Activated CD8-positive, alpha-beta memory T cell treated with anti-CD3 and anti-CD28 coated beads, Interleukin-2, amount 50 U/mL, for 24 hours (primary cell): ENCODE measurements around the gene ATP23.
A peak's percentile ranks its signal among the peaks of the same experiment; 100 is the strongest.

Source experiments
- DNase-seq: peaks from one replicate; pipeline ENCODE4 v3.0.0-alpha.2; 2020; ENCODE audit errors: extremely low read depth

ATP23 gene

DNA sequence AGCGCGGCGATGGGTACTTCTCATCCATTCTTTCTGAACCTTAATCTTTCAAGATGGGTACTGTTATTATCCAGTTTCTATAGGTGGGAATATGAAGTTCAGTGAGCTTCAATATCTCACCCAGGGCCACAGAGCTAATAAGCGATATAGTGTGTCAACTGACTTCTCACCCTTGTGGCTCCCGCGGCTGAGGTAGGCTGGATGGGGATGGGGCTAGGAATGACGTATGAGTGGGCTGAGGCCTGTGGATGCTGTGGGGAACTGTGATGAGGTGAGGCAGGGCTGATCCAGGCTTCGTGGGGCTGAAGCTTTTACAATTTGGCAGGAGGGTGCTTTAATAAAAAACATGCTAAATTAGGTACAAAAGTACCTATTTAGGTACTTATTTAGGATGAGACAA, 32.9 kb upstream of the ATP23 start:
- DNase-seq = no peak

DNA sequence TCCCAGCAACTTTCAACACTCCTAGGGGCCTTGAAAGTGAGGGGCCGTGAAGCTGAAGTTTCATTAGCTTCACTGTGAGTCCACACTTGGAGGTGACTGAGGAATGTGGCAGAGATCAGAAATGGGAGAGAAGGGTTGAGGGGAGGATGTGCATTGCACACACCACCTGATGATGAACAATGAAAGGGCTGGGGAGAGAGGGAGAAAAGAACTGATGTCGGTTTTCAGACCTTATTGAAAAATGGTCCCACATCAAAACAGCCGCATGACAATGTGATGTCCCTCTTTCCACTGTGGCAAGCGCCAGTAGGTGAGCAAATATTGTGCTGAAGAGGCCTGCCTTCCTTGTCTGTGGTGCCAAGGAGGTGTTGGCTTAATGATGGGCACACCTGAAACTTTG, 32.3 kb upstream of the ATP23 start:
- no peak for DNase-seq

DNA sequence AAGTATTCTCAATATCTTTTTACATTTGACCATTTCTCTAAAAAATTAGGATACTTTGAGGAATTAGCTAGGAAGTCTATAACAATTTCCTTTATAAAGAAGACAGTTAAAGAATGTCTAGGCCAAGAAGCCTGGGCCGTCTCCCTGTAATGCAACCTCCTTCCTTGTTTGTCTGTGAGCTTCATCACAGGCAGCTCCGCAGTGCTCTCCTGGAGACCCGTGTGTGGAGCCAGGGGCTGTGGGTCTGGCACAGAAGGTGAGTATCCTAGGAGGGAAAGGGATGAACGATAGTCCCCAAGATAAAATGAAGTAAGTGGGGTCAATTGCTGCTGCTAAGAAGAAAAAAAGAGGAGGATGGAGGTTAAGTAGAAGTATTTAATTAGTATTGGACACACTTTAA, 31.8 kb upstream of the ATP23 start:
- no peak for DNase-seq

DNA sequence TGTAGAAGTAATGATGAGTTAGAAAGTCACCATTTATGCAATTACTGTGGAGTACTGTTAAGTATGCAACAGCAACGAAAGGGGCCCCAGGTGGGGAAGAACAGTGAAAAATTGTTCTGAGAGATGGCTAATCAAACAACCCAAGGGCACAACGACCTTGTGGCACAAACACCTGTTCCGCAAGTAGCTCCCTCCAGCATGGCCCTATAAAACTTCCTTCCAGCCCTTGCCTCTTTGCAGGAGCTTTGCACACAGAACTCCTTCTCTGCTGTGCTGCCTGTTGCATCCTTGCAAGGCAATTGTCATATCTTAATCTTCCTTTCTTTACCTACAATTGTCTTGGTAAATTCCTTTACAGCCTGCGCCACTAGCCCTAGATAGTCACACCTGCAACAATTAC, 23.2 kb upstream of the ATP23 start:
- DNase-seq = no peak

DNA sequence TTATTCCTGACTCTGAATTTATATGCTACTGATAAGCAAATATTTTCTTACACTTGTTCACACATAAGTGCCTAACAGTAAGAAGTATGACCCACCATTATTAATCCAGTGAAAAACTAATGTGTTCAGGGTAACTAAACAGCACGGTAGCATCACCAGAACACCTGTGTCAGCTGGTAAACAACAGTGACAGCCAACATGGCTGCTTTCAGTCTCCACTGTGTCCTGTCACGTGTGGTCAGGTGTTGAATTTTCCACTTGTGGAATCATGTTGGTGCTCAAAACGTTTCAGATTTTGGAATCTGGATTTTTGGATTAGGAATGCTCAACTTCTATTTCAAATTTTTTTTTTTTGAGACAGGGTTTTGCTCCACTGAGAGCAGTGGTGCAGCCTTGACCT, 14.3 kb upstream of the ATP23 start:
- no peak for DNase-seq

DNA sequence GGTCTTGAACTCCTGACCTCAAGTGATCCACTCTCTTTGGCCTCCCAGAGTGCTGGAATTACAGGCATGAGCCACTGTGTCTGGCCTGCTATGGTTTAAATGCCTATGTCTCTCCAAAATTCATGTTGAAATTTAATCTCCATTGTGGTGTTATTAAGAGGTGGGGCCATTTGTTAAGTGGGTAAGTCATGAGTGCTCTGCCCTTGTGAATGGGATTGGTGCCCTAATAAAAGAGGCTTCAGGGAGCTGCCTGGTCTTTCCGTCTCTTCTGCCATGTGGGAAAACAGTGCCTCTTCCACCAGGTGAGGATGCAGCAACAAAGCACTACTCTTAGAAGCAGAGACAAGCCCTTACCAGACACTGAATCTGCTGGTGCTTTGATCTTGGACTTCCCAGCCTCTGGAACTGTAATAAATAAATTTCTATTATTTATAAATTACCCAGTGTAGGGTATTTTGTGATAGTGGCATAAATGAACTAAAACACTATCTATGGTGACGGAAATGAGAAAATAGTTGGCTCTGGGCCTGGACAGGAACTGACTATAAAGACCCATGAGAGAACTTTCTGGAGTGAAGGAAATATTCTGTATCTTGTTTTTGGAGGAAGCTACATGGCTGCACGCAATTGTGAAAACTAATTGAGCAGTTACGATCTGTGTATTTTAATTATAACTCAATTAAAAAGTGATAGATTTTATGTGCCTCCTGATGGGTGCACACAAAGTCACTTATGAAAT, 12.1 kb upstream of the ATP23 start:
- DNase-seq = no peak

DNA sequence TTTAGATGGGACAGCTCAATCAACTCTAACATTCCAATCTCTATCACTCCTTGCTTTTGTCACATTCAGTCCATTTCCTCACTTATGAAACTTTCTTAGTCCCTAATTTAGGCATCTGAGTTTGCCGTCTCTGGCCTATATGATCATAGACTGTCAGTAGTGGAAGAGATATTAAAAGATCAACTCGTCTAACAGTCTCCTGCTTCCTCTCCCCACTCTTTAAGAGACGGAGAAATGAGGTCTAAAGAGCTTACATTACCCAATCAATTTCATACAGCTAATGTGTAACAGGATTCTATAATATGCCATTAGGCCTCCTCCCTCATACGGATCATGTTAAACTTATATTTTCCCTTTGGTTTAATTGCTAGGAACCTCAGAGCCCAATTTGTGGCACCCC, 6.5 kb upstream of the ATP23 start:
- DNase-seq = no peak

DNA sequence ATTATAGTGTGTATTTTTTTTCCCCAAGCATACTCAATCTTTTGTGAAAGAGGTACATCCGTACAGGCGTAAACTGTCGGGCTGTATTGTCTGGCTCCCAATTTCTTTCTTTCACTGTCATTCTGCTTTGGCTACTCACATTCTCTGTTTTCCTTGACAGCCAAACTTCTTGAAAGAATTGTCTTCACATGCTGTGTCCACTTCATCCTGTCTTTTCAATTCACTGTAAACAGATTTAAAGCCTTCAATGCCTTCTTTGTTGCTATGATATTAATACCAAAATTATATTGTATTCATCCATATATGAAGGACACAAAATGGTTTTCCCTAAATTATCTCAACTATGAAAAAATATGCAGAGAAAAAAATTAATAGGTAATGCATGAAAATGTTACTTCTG, 6.0 kb upstream of the ATP23 start:
- DNase-seq = no peak

DNA sequence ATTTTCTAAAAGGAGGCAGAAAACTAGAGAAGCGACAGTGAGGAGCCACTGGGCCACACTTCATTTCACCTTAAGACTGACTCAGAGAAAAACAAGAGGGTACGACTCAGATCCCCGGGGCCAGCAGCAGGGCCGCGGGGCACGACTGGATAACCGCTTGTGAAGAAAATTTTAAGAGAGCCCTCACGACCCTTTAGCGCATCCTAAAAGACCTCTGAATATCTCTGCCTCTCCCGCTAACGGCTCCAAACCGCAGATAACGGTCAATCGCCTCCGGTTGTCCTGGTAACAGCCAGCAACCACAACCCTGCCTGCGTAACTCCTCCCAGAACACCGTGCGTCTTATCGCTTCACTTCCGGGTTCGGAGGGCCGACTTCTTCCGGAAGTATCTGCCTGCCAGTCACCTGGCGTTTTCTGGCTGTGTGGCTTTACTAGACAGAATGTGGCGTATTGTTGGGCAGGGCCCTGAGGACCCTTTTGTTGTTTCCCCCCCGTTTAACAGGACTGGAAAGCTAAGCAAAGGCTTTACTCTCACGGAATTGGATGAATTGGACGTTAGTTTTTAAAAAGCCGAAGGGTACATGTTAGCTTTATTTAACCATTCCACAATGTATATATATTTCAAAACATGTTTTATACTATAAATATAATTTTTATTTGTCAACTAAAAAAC, 5.4 kb upstream of the ATP23 start:
- DNase-seq = peak; percentile 87

DNA sequence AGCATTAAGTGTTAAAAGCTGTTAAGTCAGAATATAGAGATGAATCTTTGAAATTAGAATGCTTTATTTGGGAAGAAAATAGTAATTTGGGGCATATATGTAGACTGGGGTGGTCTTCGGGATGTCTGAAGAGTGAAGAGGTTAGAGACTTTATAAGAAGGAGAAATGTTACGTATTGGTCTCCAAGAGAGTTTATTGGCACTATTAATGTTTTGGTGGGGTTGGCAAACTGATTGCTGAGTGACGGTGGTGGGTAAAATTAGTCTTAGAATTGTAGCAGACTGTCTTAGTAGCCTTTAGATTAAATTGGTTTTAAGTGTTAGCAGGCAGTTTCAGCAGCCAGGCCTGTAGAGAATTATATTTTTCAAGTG, 4.9 kb upstream of the ATP23 start:
- no peak for DNase-seq

DNA sequence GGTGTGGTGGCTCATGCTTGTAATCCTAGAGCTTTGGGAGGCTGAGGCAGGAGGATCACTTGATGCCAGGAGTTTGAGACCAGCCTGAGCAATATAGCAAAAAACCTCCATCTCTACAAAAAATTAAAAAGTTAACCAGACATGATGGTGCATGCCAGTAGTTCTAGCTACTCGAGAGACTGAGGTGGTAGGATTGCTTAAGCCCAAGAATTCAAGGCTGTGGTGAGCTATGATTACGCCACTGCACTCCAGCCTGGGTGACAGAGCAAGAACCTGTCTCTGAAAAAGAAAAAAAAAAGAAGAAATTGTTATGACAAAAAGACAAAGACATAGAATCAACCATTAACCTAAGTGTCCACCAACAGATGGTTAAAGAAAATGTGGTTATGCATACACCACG, 2.1 kb upstream of the ATP23 start:
- DNase-seq = no peak

DNA sequence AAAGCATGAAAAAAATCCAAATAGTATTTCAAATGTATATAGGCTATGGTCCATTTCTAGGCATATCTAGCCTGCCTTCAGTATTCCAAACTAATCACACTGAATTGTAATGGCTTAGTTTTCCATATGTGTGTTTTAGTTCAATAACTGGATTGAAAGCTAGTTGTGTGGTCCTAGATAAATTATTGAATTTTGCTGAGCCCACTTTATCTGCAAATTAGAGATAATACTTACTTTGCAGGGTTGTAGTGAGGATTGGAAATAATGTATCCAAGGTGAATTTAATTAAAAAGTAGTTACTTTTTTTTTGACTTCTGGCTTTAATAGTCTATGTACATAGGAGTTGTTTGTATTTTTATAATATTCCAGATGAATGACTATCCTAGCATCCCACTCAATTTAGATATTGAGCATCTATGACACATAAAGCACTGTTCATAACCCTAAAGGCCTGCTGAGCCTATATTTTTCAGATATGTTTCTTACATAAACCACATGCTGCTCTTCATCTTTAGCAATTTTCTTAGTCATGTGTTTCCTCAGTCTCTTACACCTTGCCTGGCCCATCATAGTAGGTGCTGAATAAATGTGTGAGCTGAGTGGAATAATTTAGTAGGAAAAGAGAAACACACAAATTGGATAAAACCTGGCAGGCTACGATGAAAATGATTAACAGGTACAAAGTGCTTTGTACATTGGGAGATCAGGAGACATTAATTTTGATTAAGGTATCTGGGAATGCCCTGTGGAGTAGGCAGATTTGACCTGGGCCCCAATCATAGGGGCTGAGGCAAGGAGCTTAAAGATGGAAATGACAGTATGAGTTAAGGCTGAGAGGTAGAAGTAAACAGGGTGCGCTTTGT, 1.1 kb upstream of the ATP23 start:
- DNase-seq = no peak

DNA sequence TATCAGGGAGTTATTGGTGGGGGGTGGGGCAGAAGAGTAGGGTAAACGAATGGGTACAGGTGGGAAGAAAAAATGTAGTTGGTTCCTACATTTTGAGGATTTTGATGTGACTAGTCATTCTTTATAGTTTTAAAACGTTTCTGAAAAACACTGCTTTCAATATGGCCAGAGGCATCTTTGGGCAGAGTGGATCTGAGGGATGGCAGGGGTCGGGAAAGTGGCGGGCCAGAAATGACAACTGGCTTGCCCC, 527 bp upstream of the ATP23 start:
- DNase-seq = no peak

DNA sequence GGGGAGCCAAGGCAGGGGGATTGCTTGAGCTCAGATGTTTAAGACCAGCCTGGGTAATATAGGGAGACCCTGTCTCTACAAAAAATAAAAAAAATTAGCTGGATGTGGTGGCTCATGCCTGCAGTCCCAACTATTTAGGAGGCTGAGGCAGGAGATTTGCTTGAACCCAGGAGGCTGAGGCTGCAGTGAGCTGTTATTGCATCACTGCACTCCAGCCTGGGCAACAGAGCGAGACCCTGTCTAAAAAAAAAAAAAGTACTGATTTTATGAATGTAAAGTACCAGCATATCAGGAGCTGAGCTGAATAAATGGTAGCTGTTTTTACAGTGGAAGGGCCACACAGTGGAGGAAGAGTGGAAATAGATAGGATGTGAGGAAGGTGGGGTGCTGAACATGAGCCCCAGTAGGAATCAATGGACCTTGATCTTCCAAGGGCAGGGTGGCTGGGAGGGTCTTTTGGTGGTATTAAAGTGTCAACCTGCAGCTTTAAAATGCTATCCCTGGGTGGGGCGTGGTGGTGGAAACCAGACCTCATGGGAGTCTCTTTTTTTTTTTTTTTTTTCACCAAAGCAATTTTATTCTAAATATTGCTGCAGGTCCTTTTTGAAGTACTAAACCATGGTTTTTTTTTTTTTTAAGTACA, 2.2 kb downstream of the ATP23 start:
- no peak for DNase-seq

DNA sequence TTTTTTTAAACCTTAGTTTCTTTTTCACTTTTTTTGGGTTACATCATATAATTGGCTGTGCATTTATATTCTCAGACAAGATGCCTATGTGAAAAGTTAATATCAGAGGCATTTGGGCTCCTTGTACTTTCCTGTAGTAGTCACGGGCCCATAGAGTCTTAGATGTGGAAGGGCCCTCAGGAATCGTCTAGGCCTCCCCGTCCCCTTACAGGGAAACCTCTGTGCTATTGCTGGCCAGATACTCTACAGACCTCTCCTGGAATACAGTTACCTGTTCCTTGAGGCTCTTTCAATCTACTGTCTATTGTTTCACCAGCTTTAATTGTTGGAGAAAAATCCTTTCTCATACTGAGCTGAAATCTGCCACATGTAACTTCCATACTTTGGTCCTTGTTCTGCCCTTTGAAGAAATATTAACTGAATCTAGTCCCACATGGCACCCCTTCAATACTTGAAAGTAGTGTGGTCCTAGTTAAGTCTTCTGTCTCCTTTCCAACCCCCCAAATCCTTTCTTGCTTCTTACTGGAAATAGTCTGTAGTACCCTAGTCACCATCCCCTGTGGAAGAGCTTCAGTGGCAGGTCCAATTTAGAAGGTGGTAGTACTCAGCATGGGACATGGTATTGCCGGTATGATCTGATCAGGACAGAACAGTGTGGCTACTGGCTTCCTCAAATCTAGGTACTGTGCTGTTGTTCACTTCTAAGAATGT, 3.1 kb downstream of the ATP23 start:
- DNase-seq = no peak

DNA sequence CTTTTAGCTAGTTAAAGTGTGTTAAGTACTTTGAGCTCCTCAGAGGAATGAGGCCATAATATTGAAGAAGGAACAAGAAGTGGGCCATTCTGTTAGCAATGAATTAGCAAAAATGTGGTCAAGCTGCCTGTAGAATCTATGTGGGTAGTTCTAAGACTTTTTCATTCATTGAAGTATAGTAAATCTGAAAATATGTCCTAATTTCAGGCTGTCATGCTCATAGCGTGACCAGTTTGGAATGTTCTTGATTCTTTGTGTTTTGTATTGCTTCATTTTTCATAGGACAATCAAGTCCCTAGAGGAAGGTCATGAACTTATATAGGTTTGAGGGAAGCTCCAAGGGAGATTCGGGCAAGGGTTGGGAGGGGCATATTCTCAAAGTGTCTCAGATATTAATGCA, 11.4 kb downstream of the ATP23 start:
- no peak for DNase-seq

DNA sequence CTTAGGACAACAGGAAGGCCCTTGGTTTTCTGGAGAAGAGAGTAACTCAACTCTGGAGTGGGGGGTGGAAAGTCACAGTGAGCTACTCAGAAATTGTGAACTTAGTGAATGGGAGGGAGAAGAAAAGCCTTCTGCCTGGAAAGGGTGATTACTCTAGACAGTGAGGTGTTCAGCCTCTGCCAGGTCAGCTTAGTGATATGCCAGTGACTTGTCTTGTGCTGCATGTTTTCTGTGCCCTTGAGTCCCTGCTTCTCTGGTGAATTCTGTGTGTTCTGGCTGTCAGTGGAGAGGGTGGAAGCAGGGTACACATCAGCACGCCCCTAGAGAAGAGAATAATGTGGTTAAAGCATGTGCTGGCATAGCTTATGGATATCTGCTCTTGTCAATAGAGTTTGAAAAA, 13.4 kb downstream of the ATP23 start:
- no peak for DNase-seq

DNA sequence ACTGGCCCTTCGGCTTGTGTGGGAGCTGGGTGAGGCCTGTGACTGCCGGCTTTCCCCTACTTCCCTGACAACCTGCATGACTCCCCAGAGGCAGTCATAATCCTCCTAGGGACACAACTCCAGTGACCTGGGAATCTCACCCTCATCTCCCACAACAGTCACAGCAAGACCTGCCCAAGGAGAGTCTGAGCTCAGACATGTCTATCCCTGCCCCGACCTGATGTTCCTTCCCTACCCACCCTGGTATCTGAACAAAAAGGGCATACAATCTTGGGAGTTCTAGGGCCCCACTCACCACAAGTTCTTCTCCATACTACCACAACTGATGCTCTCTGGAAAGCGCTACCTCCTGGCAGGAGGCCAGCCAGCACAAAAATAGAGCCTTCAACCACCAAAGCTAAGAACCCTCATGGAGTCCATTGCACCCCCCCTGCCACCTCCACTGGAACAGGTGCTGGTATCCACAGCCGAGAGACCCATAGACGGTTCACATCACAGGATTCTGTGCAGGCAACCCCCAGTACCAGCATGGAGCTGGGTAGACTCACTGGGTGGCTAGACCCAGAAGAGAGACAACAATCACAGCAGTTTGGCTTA, 16.8 kb downstream of the ATP23 start:
- DNase-seq = no peak

DNA sequence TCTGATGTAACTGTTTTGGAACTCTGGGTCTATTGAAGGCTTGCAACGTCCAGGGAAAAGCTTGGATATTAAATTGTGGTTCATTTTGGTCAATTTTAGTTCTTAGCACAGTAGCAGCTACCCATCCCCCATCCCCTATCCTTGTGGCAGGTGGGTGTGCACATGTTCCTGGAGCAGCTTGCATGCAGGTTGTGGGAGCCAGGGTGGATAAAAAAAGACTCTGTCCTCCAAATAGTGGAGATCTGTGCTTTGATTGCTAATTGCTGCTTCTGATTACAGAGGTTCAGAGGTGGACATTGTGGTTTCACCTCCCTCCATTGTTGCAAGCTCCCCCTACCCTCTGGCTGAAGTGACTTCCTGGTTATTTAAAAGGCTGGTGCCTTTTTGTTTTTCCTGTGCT, 23.1 kb downstream of the ATP23 start:
- no peak for DNase-seq

DNA sequence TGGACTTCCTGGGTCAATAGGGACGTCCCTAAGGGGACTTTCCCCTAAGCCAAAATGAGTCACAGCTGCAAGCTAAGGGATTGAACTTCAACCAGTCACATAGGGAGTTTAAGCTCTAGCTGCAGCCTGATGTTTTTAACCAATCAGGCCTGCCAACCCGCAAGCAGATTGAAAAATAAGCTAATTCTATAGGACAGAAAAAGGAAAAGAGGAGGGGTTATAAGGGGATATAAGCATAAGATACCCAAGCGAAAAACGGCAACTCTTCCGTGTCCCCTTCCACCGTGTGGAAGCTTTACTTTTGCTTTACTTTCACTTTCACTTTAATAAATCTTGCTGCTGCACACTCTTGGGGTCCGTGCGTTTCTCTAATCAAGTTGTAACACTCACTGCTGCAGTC, 24.4 kb downstream of the ATP23 start:
- DNase-seq = no peak

DNA sequence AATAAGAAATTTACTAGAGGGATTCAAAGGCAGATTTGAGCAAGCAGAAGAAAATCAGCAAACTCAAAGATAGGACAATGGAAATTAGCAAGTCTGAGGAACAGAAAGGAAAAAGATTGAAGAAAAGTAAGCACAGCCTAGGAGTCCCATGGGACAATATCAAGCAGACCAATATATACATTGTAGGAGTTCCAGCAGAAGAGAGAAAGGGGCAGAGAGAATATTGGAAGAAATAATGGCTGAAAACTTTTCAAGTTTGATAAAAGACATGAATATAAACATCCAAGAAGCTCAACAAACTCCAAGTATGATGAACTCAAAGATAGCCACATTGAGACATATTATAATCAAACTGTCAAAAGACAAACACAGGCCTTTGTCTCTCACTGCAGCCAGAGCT, 25.2 kb downstream of the ATP23 start:
- DNase-seq = no peak
